ENCODE data around the gene SZT2.

GRCh38 chr1:43488165-43488564 lies 98.5 kb downstream of the SZT2 start:
- TF ChIP-seq BHLHE40 (IDR thresholded peaks at IDR 0.05; ENCODE audit: low read depth, low read length) (no peak), CTCF (conservative IDR thresholded peaks at IDR 0.05; ENCODE audit: low read depth, low read length) (no peak), POLR2A (IDR thresholded peaks at IDR 0.05; ENCODE audit: low read depth, low read length) (no peak), CHD1 (IDR thresholded peaks at IDR 0.05; ENCODE audit: low read depth, low read length) (no peak), MAZ (IDR thresholded peaks at IDR 0.05; ENCODE audit: borderline replicate concordance, low read depth, low read length) (no peak), RAD21 (IDR thresholded peaks at IDR 0.05; ENCODE audit: low read length) (no peak), USF2 (IDR thresholded peaks at IDR 0.05; ENCODE audit: low read depth, low read length) (no peak), RFX5 (IDR thresholded peaks at IDR 0.05; ENCODE audit: low read depth, low read length) (no peak), MAFK (IDR thresholded peaks at IDR 0.05; ENCODE audit: low read depth, low read length) (no peak), RCOR1 (IDR thresholded peaks at IDR 0.05; ENCODE audit: insufficient replicate concordance, low read length) (no peak)
